ENCODE measurements around the gene PIF1.
"Not testable (repeated sequence)": the region's sequence is repeated elsewhere in the genome, so short reads cannot be mapped to it uniquely, and the experiment has no call there.

Gene PIF1

GRCh38 chr15:64810497-64811326, 14.7 kb downstream of the PIF1 start:
- DNase-seq (ENCODE audit: low read depth in 2 of 2), result no peak

GRCh38 chr15:64809649-64810496, 15.6 kb downstream of the PIF1 start:
- peak; percentile 33 to 35 for DNase-seq (ENCODE audit: low read depth in 2 of 2)

GRCh38 chr15:64808785-64809453, 16.5 kb downstream of the PIF1 start:
- DNase-seq (ENCODE audit: low read depth in 2 of 2), result no peak

- DNase-seq (ENCODE audit: low read depth in 2 of 2), result no peak
Measured at GRCh38 chr15:64807751-64808222, 17.7 kb downstream of the PIF1 start.

DNA sequence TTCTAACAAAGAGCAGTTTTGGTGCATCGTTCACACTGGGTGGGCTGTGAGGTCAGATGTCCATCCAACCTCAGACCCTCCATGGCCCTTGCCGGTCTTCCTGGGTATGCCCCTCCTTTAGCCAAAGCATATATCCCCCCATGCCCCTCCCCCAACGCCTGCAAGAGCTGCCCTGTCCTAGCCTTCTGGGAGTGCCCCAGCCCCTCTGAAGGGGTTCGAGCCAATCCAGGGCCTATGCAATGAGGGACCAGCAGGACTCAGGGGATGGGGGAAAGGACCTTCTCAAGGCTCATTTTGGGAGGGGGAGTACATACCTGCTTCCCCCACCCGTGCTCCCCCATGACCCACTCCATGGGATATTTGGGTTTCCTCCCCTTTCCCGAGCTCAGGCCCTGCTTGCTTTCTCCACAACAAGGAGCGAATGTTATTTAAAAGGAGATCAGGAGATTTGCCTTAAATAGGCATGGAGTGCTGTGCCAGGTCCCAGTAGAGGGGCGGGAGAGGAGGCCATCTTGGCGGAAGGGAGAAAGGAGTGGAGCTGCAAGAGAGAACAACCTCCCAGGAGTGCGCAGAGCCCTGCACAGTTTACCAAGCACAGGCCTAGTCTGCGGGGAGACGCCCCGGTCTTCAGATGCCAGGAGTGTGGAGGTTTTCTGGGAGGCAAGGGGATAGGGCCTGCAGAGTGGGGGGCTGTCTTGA, 18.2 kb downstream of the PIF1 start:
- no peak for DNase-seq (ENCODE audit: low read depth in 2 of 2)

DNA sequence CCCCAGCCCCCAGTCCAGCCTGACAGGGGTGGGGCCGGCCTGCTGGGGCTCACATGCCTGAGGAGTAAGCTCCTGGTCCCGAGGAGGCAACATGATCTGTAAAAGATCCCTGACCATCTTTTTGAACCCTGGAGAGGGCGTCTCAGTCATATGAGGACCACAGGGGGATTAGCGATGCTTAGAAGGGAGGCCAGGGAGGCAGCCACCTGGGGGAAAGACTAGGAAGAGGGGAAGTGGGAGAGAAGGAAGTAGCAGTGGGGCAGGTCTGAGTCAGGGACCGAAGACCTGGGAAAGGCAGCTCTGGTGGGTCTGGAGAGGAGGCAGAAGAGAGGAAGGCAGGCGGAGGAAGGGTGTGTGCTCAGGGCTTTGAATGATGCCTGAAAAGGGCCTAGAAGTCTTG, 18.9 kb downstream of the PIF1 start:
- no peak for DNase-seq (ENCODE audit: low read depth in 2 of 2)

GRCh38 chr15:64804619-64805018, 20.8 kb downstream of the PIF1 start:
- no peak for DNase-seq (ENCODE audit: low read depth in 2 of 2)

DNA sequence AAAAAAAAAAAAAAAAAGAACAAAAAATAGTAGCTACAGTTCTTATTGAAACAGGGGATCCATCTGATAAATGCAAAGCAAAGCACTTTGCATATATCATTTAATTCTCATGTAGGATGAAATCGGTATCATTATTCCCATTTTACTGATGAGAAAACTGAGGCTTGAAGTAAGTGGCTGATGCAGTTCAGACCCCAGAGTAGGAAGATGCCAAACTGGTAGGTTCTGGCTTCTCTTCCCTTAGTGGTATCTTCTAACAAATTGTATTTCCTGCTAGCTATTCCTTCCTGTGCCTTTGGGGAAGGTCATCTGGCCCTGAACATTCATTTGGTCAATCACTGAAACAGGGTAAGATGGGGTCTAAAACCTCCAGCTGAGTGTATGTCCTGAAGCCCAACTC, 21.9 kb downstream of the PIF1 start:
- no peak for DNase-seq (ENCODE audit: low read depth in 2 of 2)

DNA sequence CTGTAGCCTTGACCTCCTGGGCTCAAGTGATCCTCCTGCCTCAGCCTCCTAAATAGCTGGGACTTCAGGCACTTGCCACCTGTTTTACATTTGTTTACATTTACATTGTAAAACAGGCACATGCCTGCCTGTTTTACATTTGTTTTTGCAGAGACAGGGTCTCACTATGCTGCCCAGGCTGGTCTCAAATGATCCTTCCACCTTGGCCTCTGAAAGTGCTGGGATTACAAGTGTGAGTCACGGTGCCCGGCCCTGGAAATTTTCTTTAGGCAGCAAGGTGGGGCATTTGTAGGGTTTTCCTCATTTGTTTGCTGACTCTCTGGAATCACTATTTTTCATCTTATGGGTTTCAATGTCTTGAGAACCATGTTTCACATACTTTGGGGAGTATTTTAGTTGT, 25.0 kb downstream of the PIF1 start:
- no peak for DNase-seq (ENCODE audit: low read depth in 2 of 2)

- DNase-seq (ENCODE audit: low read depth in 2 of 2), result not testable (repeated sequence)
Measured at GRCh38 chr15:64798905-64799304, 26.5 kb downstream of the PIF1 start.

DNA sequence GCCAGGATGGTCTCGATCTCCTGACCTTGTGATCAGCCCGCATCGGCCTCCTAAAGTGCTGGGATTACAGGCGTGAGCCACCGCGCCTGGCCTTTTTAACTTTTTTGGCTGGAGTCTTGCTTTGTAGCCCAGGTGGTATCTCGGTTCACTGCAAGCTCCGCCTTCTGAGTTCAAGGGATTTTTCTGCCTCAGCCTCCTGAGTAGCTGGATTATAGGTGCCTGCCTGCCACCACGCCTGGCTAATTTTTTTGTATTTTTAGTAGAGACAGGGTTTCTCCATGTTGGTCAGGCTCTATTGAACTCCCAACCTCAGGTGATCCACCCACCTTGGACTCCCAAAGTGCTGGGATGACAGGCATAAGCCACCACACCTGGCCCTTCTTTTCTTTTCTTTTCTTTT, 29.5 kb downstream of the PIF1 start:
- not testable (repeated sequence) for DNase-seq (ENCODE audit: low read depth in 2 of 2)

DNA sequence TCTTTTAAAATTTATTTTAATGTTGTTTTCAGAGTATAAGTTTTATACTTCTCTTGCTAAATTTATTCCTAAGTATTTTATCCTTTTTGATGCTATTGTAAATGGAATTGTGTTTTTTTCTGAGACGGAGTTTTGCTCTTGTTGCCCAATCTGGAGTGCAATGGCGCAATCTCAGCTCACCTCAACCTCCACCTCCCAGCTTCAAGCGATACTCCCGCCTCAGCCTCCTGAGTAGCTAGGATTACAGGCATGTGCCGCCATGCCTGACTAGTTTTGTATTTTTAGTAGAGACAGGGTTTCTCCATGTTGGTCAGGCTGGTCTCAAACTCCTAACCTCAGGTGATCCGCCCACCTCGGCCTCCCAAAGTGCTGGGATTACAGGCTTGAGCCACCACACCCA, 30.1 kb downstream of the PIF1 start:
- DNase-seq (ENCODE audit: low read depth in 2 of 2), result not testable (repeated sequence)

DNA sequence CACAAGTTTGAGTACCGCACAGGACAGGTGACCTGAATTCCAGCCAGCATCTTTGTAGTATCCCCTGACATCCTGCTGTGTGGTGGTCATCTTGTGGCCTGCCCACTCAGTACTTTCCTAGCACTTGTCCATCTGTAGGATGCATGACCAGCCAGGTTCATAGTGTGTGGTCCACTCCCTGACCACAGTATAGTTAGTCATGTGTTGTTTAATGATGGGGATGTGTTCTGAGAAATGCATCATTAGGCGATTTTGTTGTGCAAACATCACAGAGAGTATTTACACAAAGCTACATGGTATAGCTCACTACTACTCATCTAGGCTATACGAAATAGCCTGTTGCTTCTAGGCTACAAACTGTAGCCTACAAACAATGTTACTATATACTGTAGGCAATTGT, 33.2 kb downstream of the PIF1 start:
- DNase-seq (ENCODE audit: low read depth in 2 of 2), result no peak

GRCh38 chr15:64791401-64791800, 34.0 kb downstream of the PIF1 start:
- DNase-seq (ENCODE audit: low read depth in 2 of 2), result no peak

DNA sequence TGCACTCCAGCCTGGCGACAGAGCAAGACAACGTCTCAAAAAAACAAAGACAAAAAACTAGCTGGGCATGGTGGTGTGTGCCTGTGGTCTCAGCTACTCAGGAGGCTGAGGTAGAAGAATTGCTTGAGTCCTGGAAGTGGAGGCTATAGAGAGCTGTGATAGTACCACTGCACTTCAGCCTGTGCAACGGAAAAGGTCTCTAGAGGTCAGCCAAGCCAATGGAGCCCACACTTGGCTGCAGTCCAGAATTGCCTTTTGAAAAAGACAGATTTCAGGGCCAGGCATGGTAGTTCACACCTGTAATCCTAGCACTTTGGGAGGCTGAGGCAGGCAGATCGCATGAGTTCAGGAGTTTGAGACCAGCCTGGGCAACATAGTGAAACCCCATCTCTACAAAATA, 41.7 kb downstream of the PIF1 start:
- no peak for DNase-seq (ENCODE audit: low read depth in 2 of 2)

- no peak for DNase-seq (ENCODE audit: low read depth in 2 of 2)
Measured at GRCh38 chr15:64782751-64783150, 42.7 kb downstream of the PIF1 start.

- no peak for DNase-seq (ENCODE audit: low read depth in 2 of 2)
Measured at GRCh38 chr15:64781299-64781698, 44.1 kb downstream of the PIF1 start.

GRCh38 chr15:64780600-64781156, 44.8 kb downstream of the PIF1 start:
- DNase-seq (ENCODE audit: low read depth in 2 of 2), result no peak

GRCh38 chr15:64779630-64780029, 45.8 kb downstream of the PIF1 start:
- no peak for DNase-seq (ENCODE audit: low read depth in 2 of 2)

GRCh38 chr15:64779024-64779423, 46.4 kb downstream of the PIF1 start:
- no peak for DNase-seq (ENCODE audit: low read depth in 2 of 2)

- DNase-seq (ENCODE audit: low read depth in 2 of 2), result no peak
Measured at GRCh38 chr15:64776402-64776786, 49.1 kb downstream of the PIF1 start.
